Measurements from ENCODE around the gene SMARCA5. TPM values are rescaled to one million over a fixed set of nuclear protein-coding genes. Genes with fewer than 3 reads are reported as not detected.

Gene SMARCA5
- total RNA-seq, 1 experiment from 2014 or later = 102 TPM

DNA sequence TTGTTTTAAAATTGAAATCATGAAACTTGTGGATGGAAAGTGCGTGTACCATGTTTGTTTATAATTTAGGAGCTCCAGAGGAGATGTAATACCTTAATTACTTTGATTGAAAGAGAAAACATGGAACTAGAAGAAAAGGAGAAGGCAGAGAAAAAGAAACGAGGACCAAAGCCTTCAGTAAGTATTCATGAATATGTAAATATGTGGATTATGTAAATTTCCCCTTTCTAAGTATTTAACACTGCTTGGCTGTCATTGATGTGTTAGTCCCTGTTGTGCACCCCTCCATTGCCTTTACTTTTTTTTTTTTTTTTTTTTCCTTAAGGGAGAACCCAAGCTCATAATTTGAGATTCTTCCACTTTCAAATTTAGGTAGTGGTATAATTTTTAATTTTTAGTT, 36.4 kb downstream of the SMARCA5 start:
- peaks cover 23% of the 10 kb centered on the region for H3K4me1 ChIP-seq (ENCODE audit: low read length)
- H3K36me3 ChIP-seq (ENCODE audit: insufficient read depth, low read length) = peaks cover 90% of the 10 kb centered on the region
- peak; percentile 60 for DNase-seq
- peaks cover 21% of the 10 kb centered on the region for H4K20me1 ChIP-seq (ENCODE audit: insufficient read depth, low read depth, low read length)
- no peaks in the 10 kb centered on the region for H3K27me3 ChIP-seq (ENCODE audit: low read length)
- H3K4me3 ChIP-seq (ENCODE audit: low read length) = no peak overlapping the region
- H3K4me2 ChIP-seq (ENCODE audit: low read depth, low read length, poor library complexity, severe bottlenecking) = no peak overlapping the region
- no peaks in the 10 kb centered on the region for H3K9me3 ChIP-seq (ENCODE audit: low read length)
- no peaks in the 10 kb centered on the region for H3K9me2 ChIP-seq (replicated peaks; ENCODE audit: insufficient read depth, low read length)
- peaks cover 53% of the 10 kb centered on the region for H3K79me2 ChIP-seq (ENCODE audit: low read length)
- H3K27ac ChIP-seq (ENCODE audit: low read length) = no peak overlapping the region
- no peak overlapping the region for H2AFZ ChIP-seq (ENCODE audit: low read length)
- H3K9ac ChIP-seq (ENCODE audit: low read length) = no peak overlapping the region

DNA sequence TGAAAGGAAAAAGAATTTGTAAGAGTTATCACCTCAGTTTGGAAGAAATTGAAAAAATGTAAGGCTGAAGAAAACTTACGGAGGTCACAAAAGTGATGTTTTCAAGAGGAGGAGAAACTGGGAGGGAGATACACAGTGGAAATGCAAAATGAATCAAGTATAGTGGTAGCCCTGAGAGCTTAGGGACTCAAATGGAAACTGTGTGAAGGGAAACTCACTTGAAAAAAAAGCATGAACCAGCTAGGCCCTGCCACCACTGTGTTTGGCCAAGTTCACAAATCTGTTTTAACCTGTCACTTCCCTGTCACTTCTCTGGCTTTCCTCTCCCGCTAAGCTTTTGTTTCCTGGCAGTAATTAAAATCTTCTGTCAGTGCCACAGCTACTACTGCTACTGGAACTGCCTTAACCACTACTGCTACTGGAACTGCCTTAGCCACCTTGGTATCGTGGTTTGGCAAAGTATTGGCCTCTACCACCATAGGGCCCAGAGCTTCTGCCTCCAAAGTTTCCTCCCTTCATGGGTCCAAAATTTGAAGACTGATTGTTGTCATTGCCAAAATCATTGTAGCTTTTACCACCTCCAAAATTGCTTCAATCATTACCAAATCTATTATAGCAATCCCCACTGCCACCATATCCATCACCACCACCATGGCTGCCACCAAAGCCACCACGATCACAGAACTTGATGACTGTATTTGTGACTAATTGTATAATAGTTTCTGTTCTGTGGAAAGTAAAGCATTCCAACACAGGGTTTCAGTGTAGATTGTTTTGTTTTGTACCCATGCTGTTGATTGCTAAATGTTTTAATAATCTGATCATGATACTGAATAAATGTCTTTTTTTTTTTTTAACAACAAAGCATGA, 41.5 kb downstream of the SMARCA5 start:
- H2AFZ ChIP-seq (ENCODE audit: low read length) = no peak overlapping the region
- H3K4me3 ChIP-seq (ENCODE audit: low read length) = no peak overlapping the region
- H3K9me2 ChIP-seq (replicated peaks; ENCODE audit: insufficient read depth, low read length) = no peaks in the 10 kb centered on the region
- peak; percentile 54 for DNase-seq
- no peaks in the 10 kb centered on the region for H3K27me3 ChIP-seq (ENCODE audit: low read length)
- peaks cover 28% of the 10 kb centered on the region for H3K4me1 ChIP-seq (ENCODE audit: low read length)
- peaks cover 26% of the 10 kb centered on the region for H3K79me2 ChIP-seq (ENCODE audit: low read length)
- no peaks in the 10 kb centered on the region for H3K9me3 ChIP-seq (ENCODE audit: low read length)
- H3K4me2 ChIP-seq (ENCODE audit: low read depth, low read length, poor library complexity, severe bottlenecking) = no peak overlapping the region
- no peak overlapping the region for H3K9ac ChIP-seq (ENCODE audit: low read length)
- H3K36me3 ChIP-seq (ENCODE audit: insufficient read depth, low read length) = peaks cover 51% of the 10 kb centered on the region
- H3K27ac ChIP-seq (ENCODE audit: low read length) = peak overlapping the region; percentile 39; the same call in 1 of the 2 replicates
- peaks cover 11% of the 10 kb centered on the region; the same call in 1 of the 2 replicates for H4K20me1 ChIP-seq (ENCODE audit: insufficient read depth, low read depth, low read length)

DNA sequence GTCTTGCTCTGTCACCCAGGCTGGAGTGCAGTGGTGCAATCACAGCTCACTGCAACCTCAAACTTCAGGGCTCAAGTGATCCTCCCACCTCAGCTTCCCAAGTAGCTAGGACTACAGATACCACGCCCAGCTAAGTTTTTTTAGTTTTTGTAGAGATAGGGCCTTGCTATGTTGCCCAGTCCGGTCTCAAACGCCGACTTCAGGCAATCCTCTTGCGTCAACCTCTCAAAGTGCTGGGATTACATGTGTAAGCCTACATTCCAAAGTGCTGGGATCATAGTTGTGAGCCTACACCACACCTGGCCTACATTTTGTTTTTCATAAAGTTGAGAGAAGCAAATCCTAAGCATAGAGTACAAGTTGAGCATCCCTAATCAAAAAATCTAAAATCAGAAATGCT, 42.2 kb downstream of the SMARCA5 start:
- H2AFZ ChIP-seq (ENCODE audit: low read length) = no peak overlapping the region
- H3K4me1 ChIP-seq (ENCODE audit: low read length) = peaks cover 35% of the 10 kb centered on the region
- DNase-seq = no peak
- H3K4me3 ChIP-seq (ENCODE audit: low read length) = no peak overlapping the region
- peaks cover 28% of the 10 kb centered on the region for H3K79me2 ChIP-seq (ENCODE audit: low read length)
- no peak overlapping the region for H3K4me2 ChIP-seq (ENCODE audit: low read depth, low read length, poor library complexity, severe bottlenecking)
- no peak overlapping the region for H3K9ac ChIP-seq (ENCODE audit: low read length)
- no peaks in the 10 kb centered on the region for H3K27me3 ChIP-seq (ENCODE audit: low read length)
- peaks cover 11% of the 10 kb centered on the region; the same call in 1 of the 2 replicates for H4K20me1 ChIP-seq (ENCODE audit: insufficient read depth, low read depth, low read length)
- H3K36me3 ChIP-seq (ENCODE audit: insufficient read depth, low read length) = peaks cover 45% of the 10 kb centered on the region
- no peak overlapping the region for H3K27ac ChIP-seq (ENCODE audit: low read length)
- no peaks in the 10 kb centered on the region for H3K9me2 ChIP-seq (replicated peaks; ENCODE audit: insufficient read depth, low read length)
- H3K9me3 ChIP-seq (ENCODE audit: low read length) = no peaks in the 10 kb centered on the region

DNA sequence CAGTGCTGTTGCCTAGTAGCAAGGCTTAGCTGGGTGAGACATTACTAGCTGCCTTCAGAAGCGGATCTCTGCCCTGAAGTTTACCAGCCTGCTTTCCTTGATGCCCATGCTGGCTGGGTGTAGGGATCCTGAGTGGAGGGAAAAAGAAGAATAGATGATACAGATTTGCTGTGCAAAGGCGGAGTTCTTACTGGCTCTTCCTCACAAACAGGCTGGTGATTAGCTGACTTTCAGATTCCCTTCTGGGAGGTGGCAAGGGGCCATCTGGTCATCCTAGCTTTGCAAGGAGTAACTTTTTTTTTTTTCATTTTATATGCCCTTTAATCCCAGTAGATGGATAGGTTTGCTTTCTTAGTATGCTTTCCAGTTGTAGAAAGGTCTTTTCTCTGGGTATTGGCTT, 44.8 kb downstream of the SMARCA5 start:
- peak overlapping the region; percentile 65 for H3K4me2 ChIP-seq (ENCODE audit: low read depth, low read length, poor library complexity, severe bottlenecking)
- peak overlapping the region; percentile 73 for H3K4me3 ChIP-seq (ENCODE audit: low read length)
- H3K9me2 ChIP-seq (replicated peaks; ENCODE audit: insufficient read depth, low read length) = no peaks in the 10 kb centered on the region
- H3K36me3 ChIP-seq (ENCODE audit: insufficient read depth, low read length) = peaks cover 21% of the 10 kb centered on the region
- H4K20me1 ChIP-seq (ENCODE audit: insufficient read depth, low read depth, low read length) = no peaks in the 10 kb centered on the region
- peak overlapping the region; percentile 75 for H3K9ac ChIP-seq (ENCODE audit: low read length)
- H3K27me3 ChIP-seq (ENCODE audit: low read length) = no peaks in the 10 kb centered on the region
- no peak overlapping the region for H3K27ac ChIP-seq (ENCODE audit: low read length)
- no peak for DNase-seq
- no peak overlapping the region for H2AFZ ChIP-seq (ENCODE audit: low read length)
- peaks cover 19% of the 10 kb centered on the region for H3K79me2 ChIP-seq (ENCODE audit: low read length)
- H3K9me3 ChIP-seq (ENCODE audit: low read length) = no peaks in the 10 kb centered on the region
- H3K4me1 ChIP-seq (ENCODE audit: low read length) = peaks cover 35% of the 10 kb centered on the region

DNA sequence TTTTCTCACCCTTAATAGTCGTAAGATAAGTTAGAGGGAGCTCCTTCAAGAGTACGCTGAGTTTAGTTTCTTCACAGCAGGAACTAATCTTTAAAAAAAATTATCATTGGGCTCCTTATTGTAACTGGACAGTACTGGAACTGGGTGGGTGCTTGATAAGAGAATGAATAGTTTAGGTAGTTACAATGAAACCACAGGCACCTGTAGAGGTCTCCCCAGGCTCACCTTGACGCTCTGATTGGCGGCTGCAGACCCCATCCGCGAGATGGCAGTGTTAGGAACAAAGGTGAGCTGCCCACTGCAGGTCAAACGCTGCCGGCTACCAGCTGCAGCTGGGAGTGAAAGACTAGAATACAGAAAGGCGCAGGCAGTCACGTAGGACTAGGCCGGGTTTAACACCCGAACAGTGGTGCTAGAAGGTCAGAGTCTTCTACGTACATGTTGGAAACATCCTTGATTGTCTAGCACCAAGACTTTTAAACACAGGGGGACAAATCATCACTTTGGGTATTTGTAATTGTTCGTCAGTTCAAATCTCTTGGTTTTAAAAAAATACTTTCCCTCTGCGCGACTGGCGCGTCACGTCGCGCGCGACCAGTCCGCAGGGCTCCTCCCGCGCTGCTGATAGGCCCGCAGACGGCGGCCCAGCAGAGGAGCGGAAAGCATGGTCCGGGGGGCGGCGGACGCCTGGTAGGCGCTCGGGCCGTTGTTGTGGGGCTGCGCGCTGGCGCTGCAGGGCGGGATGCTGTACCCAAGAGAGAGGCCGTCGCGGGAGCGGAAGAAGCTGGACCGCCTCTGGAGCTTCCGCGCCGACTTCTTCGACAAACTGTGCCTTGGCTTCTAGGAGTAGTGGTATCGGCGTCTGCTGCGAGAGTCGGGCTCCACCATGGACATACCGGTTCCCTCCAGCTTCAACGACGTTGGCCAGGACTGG, 45.6 kb downstream of the SMARCA5 start:
- peaks cover 14% of the 10 kb centered on the region; the same call in 1 of the 2 replicates for H3K36me3 ChIP-seq (ENCODE audit: insufficient read depth, low read length)
- peak overlapping the region; percentile 39 for H3K27ac ChIP-seq (ENCODE audit: low read length)
- peak; percentile 94 for DNase-seq
- H3K4me2 ChIP-seq (ENCODE audit: low read depth, low read length, poor library complexity, severe bottlenecking) = peak overlapping the region; percentile 65
- H3K9ac ChIP-seq (ENCODE audit: low read length) = peak overlapping the region; percentile 75
- peak overlapping the region; percentile 73 for H3K4me3 ChIP-seq (ENCODE audit: low read length)
- H4K20me1 ChIP-seq (ENCODE audit: insufficient read depth, low read depth, low read length) = no peaks in the 10 kb centered on the region
- peaks cover 29% of the 10 kb centered on the region for H3K4me1 ChIP-seq (ENCODE audit: low read length)
- H3K27me3 ChIP-seq (ENCODE audit: low read length) = no peaks in the 10 kb centered on the region
- no peaks in the 10 kb centered on the region for H3K9me2 ChIP-seq (replicated peaks; ENCODE audit: insufficient read depth, low read length)
- peak overlapping the region; percentile 79 for H2AFZ ChIP-seq (ENCODE audit: low read length)
- peaks cover 19% of the 10 kb centered on the region for H3K79me2 ChIP-seq (ENCODE audit: low read length)
- H3K9me3 ChIP-seq (ENCODE audit: low read length) = no peaks in the 10 kb centered on the region

DNA sequence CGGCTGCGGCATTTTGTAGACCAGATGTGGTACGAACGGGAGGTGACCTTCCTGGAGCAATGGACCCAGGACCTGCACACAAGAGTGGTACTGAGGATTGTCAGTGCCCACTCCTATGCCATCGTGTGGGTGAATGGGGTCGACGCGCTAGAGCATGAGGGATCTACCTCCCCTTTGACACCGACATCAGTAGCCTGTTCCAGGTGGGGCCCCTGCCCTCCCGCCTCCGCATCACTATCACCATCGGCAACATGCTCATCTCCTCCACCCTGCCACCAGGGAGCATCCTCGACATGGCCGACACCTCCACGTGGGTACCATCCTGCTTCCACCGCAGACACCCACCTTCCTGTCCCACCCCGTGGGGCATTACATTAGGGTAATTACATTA, 46.2 kb downstream of the SMARCA5 start:
- DNase-seq = peak; percentile 71
- Histone ChIP-seq H2AFZ (ENCODE audit: low read length) (peak overlapping the region; percentile 79; the same call in 1 of the 2 replicates), H3K4me2 (ENCODE audit: low read depth, low read length, poor library complexity, severe bottlenecking) (peak overlapping the region; percentile 65), H3K4me3 (ENCODE audit: low read length) (peak overlapping the region; percentile 73), H3K9ac (ENCODE audit: low read length) (peak overlapping the region; percentile 75), H3K4me1 (ENCODE audit: low read length) (peaks cover 23% of the 10 kb centered on the region), H3K36me3 (ENCODE audit: insufficient read depth, low read length) (peaks cover 8% of the 10 kb centered on the region; the same call in 1 of the 2 replicates), H3K9me3 (ENCODE audit: low read length) (no peaks in the 10 kb centered on the region), H4K20me1 (ENCODE audit: insufficient read depth, low read depth, low read length) (no peaks in the 10 kb centered on the region), H3K9me2 (replicated peaks; ENCODE audit: insufficient read depth, low read length) (no peaks in the 10 kb centered on the region), H3K79me2 (ENCODE audit: low read length) (peaks cover 19% of the 10 kb centered on the region), H3K27ac (ENCODE audit: low read length) (0 out of 2 replicates have a peak overlapping the region, but pooled peaks have one; percentile 39), H3K27me3 (ENCODE audit: low read length) (no peaks in the 10 kb centered on the region)

DNA sequence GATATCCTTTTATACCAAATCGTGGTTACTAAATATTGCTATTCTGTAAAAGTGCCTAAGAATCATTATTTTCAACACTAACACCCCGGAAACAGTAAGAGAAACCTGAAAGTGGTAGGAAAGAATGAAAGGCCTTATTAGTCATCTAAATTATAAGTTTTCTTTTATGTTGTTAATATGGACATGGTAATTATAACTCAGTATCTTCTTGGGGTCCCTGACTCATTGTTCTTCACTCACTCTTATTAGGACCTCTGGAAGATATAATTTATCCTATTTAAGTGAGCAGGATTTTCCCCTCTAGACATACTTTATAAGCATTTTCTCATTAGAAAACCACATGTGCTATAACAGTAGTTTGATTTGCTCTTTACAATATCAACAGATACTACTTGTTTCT, 51.0 kb downstream of the SMARCA5 start:
- Histone ChIP-seq H3K79me2 (ENCODE audit: low read length) (peaks cover 19% of the 10 kb centered on the region), H3K36me3 (ENCODE audit: insufficient read depth, low read length) (peaks cover 10% of the 10 kb centered on the region; the same call in 1 of the 2 replicates), H3K4me3 (ENCODE audit: low read length) (no peak overlapping the region), H3K9me2 (replicated peaks; ENCODE audit: insufficient read depth, low read length) (no peaks in the 10 kb centered on the region), H3K4me1 (ENCODE audit: low read length) (peaks cover 18% of the 10 kb centered on the region), H3K9ac (ENCODE audit: low read length) (no peak overlapping the region), H3K9me3 (ENCODE audit: low read length) (no peaks in the 10 kb centered on the region), H3K27ac (ENCODE audit: low read length) (no peak overlapping the region), H3K4me2 (ENCODE audit: low read depth, low read length, poor library complexity, severe bottlenecking) (no peak overlapping the region), H2AFZ (ENCODE audit: low read length) (no peak overlapping the region), H4K20me1 (ENCODE audit: insufficient read depth, low read depth, low read length) (no peaks in the 10 kb centered on the region), H3K27me3 (ENCODE audit: low read length) (no peaks in the 10 kb centered on the region)
- DNase-seq = no peak

DNA sequence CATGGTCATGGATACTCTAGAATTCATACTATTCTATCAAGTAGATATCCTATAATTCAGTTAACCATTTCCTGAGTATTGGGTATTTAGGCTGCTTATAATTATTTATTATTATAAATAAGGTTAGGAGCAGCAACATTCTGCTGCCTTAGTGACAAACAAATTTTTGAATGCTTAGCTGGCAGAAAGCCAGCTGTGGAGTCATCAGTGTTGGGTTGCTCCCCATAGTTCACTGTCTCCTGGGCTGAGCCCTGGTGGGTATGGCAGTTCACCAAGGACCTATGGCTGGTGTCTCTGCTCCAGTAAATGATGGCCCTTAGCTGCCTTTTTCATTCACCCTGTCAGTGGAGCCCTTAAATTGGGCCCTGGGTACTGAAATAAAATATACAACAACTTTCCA, 61.8 kb downstream of the SMARCA5 start:
- Histone ChIP-seq H3K4me1 (ENCODE audit: low read length) (no peaks in the 10 kb centered on the region), H3K27me3 (ENCODE audit: low read length) (no peaks in the 10 kb centered on the region), H2AFZ (ENCODE audit: low read length) (no peak overlapping the region), H3K9me3 (ENCODE audit: low read length) (no peaks in the 10 kb centered on the region), H4K20me1 (ENCODE audit: insufficient read depth, low read depth, low read length) (no peaks in the 10 kb centered on the region), H3K79me2 (ENCODE audit: low read length) (no peaks in the 10 kb centered on the region), H3K36me3 (ENCODE audit: insufficient read depth, low read length) (no peaks in the 10 kb centered on the region), H3K4me3 (ENCODE audit: low read length) (no peak overlapping the region), H3K9ac (ENCODE audit: low read length) (no peak overlapping the region), H3K9me2 (replicated peaks; ENCODE audit: insufficient read depth, low read length) (no peaks in the 10 kb centered on the region), H3K4me2 (ENCODE audit: low read depth, low read length, poor library complexity, severe bottlenecking) (no peak overlapping the region), H3K27ac (ENCODE audit: low read length) (no peak overlapping the region)
- no peak for DNase-seq
